ENCODE results near the gene CFAP58. TPM values are rescaled to one million over a fixed set of nuclear protein-coding genes. Genes with fewer than 3 reads are reported as not detected.

CFAP58 gene
- total RNA-seq, 2 experiments from 2014 or later: 0.59 to 0.86 TPM

DNA sequence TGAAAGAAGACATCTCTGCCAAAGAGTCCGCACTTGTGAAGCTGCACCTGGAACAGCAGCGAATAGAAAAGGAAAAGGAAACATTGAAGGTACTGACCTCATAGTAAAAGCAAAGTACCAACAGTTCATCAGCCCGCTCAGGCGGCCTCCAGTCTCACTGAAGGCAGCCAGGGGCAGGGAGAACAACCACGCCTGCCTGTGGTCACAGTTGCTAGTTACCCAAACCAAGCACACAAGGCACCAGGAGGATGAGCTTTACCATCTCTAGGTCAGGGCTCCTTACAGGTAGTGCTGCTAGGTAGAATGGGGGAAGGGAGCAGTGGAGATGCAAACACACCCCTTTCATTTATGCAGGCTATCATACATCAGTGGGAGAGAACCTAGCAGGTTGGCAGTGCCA is 39.8 kb downstream of the CFAP58 start:
- Mint-ChIP-seq H3K36me3 (ENCODE audit: low read depth) (no peaks in the 10 kb centered on the region), H3K9me3 (no peaks in the 10 kb centered on the region), H3K27me3 (ENCODE audit: low read depth) (peaks cover 15% of the 10 kb centered on the region), H3K4me1 (ENCODE audit: low read depth) (peaks cover 6% of the 10 kb centered on the region), H3K27ac (no peak overlapping the region), H3K4me3 (no peak overlapping the region)
- CTCF ChIA-PET: no interaction called here
- no peak for DNase-seq
- intact Hi-C loops (cut with micrococcal nuclease): no loop called here

DNA sequence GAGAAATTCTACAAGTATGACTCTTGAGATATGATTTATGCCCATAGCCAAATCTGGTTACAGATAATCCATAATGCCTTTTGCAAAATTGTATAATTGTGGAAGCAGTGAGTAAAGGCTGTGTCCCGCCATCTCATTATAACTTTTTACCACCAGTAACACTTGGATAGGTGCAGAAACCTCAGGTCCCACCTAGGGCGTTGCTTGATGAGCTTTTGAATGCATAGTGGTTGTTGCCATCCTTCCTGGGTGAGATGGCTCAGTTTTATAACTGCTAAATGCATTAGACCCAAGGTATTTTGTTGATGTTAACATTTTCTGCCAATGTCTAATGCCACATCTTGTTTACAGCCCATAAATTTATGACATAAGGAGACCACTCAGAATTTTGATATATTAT is 42.9 kb downstream of the CFAP58 start:
- peaks cover 17% of the 10 kb centered on the region for H3K27me3 Mint-ChIP-seq (ENCODE audit: low read depth)

GRCh38 chr10:104403636-104404035 is 50.0 kb downstream of the CFAP58 start:
- Mint-ChIP-seq H3K4me1 (ENCODE audit: low read depth) (peaks cover 2% of the 10 kb centered on the region), H3K27ac (no peak overlapping the region), H3K9me3 (no peaks in the 10 kb centered on the region), H3K27me3 (ENCODE audit: low read depth) (peaks cover 16% of the 10 kb centered on the region), H3K4me3 (no peak overlapping the region), H3K36me3 (ENCODE audit: low read depth) (no peaks in the 10 kb centered on the region)
- CTCF ChIA-PET: interaction anchor here (0.7 to 0.9 kb wide), 2 partner anchors 112 to 130 kb away, joined by 3 read pairs; no protein-coding TSS in a partner anchor
- no peak for DNase-seq
- intact Hi-C loops (cut with micrococcal nuclease): loop anchor here (10.0 kb wide), 1 partner anchor 521 kb away; no protein-coding TSS in a partner anchor

More for the DNA sequence above, 42.9 kb downstream of the CFAP58 start:
- DNase-seq: no peak
- Mint-ChIP-seq H3K27ac (no peak overlapping the region), H3K4me1 (ENCODE audit: low read depth) (peaks cover 2% of the 10 kb centered on the region), H3K9me3 (no peaks in the 10 kb centered on the region), H3K36me3 (ENCODE audit: low read depth) (no peaks in the 10 kb centered on the region), H3K4me3 (no peak overlapping the region)
- CTCF ChIA-PET: no interaction called here
- intact Hi-C loops (cut with micrococcal nuclease): no loop called here

DNA sequence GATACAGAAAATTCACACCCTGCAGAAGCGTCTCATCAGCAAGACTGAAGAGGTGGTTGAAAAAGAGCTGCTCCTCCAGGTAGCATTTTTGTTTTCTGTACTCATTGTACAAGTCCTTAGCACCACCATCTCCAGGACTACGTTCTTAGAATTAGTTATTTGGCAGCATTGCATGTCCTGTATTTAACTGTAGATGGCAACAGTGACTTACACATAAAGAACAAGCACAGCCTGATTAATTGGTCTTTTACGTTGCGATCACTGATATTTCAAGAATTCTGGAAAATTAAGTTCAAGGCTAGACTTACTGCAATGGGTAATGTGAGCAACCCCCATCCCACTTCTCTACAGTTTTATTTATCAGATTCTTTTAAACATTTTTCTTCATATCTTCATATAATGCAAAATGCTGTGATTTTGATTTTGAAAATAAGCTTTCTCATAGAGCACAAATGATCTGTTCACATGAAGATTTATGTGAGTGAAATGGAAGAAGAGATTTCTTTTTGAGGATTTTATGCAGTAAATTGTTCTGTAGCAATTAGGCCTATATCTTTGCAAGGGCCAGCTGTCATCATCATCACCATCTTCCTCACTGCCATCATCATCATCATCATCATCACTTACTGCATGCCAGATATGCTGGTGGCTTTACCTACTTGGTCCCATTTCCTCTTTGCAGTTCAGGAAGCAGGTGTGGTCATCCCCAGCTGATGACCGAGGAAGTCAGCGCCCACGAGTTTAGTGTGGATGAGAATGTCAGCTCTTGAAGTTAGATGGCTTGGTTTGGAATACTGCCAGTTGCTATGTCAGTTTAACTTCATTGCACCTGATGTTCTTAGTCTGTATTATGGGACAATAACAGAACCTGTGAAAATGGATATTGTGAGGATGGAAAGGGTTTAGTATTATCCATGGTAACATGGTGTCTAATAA is 53.4 kb downstream of the CFAP58 start:
- H3K36me3 Mint-ChIP-seq (ENCODE audit: low read depth): no peaks in the 10 kb centered on the region
- intact Hi-C loops (cut with micrococcal nuclease): loop anchor here (1.0 to 10.0 kb wide), 3 partner anchors 175 to 518 kb away; no protein-coding TSS in a partner anchor
- H3K27me3 Mint-ChIP-seq (ENCODE audit: low read depth): peaks cover 12% of the 10 kb centered on the region
- no peak for DNase-seq
- H3K9me3 Mint-ChIP-seq: no peaks in the 10 kb centered on the region
- H3K27ac Mint-ChIP-seq: no peak overlapping the region
- no peak overlapping the region for H3K4me3 Mint-ChIP-seq
- CTCF ChIA-PET: interaction anchor here (0.5 to 1.0 kb wide), 6 partner anchors 12 to 1766 kb away, joined by 3 to 5 read pairs (median 4); no protein-coding TSS in a partner anchor
- H3K4me1 Mint-ChIP-seq (ENCODE audit: low read depth): peaks cover 2% of the 10 kb centered on the region

GRCh38 chr10:104413528-104413927 is 59.9 kb downstream of the CFAP58 start:
- CTCF ChIA-PET: interaction anchor here (0.6 kb wide), 1 partner anchor 21 kb away, joined by 3 read pairs; no protein-coding TSS in a partner anchor
- intact Hi-C loops (cut with micrococcal nuclease): no loop called here
- no peak for DNase-seq
- no peaks in the 10 kb centered on the region for H3K36me3 Mint-ChIP-seq (ENCODE audit: low read depth)
- H3K9me3 Mint-ChIP-seq: no peaks in the 10 kb centered on the region
- H3K27me3 Mint-ChIP-seq (ENCODE audit: low read depth): peaks cover 3% of the 10 kb centered on the region
- H3K27ac Mint-ChIP-seq: no peak overlapping the region
- no peak overlapping the region for H3K4me3 Mint-ChIP-seq
- H3K4me1 Mint-ChIP-seq (ENCODE audit: low read depth): no peaks in the 10 kb centered on the region

- CTCF ChIA-PET: interaction anchor here (1.2 kb wide), 1 partner anchor 10 kb away, joined by 4 read pairs; no protein-coding TSS in a partner anchor
- Mint-ChIP-seq H3K4me3 (no peak overlapping the region), H3K27ac (no peak overlapping the region), H3K36me3 (ENCODE audit: low read depth) (no peaks in the 10 kb centered on the region), H3K4me1 (ENCODE audit: low read depth) (no peaks in the 10 kb centered on the region), H3K27me3 (ENCODE audit: low read depth) (peaks cover 3% of the 10 kb centered on the region), H3K9me3 (no peaks in the 10 kb centered on the region)
- intact Hi-C loops (cut with micrococcal nuclease): no loop called here
- DNase-seq: no peak
Observed at GRCh38 chr10:104415526-104416165, 62.0 kb downstream of the CFAP58 start.

- DNase-seq: no peak
- intact Hi-C loops (cut with micrococcal nuclease): no loop called here
- Mint-ChIP-seq H3K27ac (no peak overlapping the region), H3K4me3 (no peak overlapping the region), H3K9me3 (no peaks in the 10 kb centered on the region), H3K36me3 (ENCODE audit: low read depth) (no peaks in the 10 kb centered on the region), H3K27me3 (ENCODE audit: low read depth) (peaks cover 3% of the 10 kb centered on the region), H3K4me1 (ENCODE audit: low read depth) (no peaks in the 10 kb centered on the region)
- CTCF ChIA-PET: no interaction called here
Observed at GRCh38 chr10:104416851-104417250, 63.2 kb downstream of the CFAP58 start.

- Mint-ChIP-seq H3K9me3 (no peaks in the 10 kb centered on the region), H3K36me3 (ENCODE audit: low read depth) (no peaks in the 10 kb centered on the region), H3K4me3 (no peak overlapping the region), H3K4me1 (ENCODE audit: low read depth) (no peaks in the 10 kb centered on the region), H3K27me3 (ENCODE audit: low read depth) (peaks cover 3% of the 10 kb centered on the region), H3K27ac (no peak overlapping the region)
- DNase-seq: no peak
- CTCF ChIA-PET: no interaction called here
- intact Hi-C loops (cut with micrococcal nuclease): no loop called here
Observed at GRCh38 chr10:104417637-104418292, 64.1 kb downstream of the CFAP58 start.

DNA sequence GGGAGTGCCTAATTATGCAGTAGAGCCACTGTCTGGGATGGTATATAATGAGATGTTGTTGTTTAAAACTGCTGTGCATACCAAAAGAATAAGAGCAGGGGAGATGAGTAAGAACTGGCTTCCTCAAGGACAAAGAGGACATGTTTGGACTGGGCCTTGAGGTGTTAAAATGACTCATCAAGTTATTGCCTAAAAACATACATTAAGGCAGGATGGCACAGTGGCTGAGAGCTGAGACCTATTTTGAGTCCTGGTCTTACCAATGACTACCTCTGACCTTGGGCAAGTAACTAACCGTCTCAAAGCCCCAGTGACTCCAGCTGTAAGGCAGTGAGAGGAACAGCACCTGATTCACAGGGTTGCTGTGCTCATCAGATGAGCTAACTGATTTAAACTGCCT is 71.1 kb downstream of the CFAP58 start:
- Mint-ChIP-seq H3K27me3 (ENCODE audit: low read depth) (peaks cover 3% of the 10 kb centered on the region), H3K9me3 (no peaks in the 10 kb centered on the region), H3K27ac (no peak overlapping the region), H3K36me3 (ENCODE audit: low read depth) (no peaks in the 10 kb centered on the region), H3K4me3 (no peak overlapping the region), H3K4me1 (ENCODE audit: low read depth) (no peaks in the 10 kb centered on the region)
- no peak for DNase-seq
- intact Hi-C loops (cut with micrococcal nuclease): no loop called here
- CTCF ChIA-PET: interaction anchor here (1.3 kb wide), 1 partner anchor 9 kb away, joined by 4 read pairs; no protein-coding TSS in a partner anchor

- DNase-seq: no peak
- Mint-ChIP-seq H3K4me1 (ENCODE audit: low read depth) (no peaks in the 10 kb centered on the region), H3K36me3 (ENCODE audit: low read depth) (no peaks in the 10 kb centered on the region), H3K27ac (no peak overlapping the region), H3K27me3 (ENCODE audit: low read depth) (peaks cover 3% of the 10 kb centered on the region), H3K4me3 (no peak overlapping the region), H3K9me3 (no peaks in the 10 kb centered on the region)
- intact Hi-C loops (cut with micrococcal nuclease): no loop called here
- CTCF ChIA-PET: interaction anchor here (0.5 kb wide), 1 partner anchor 109 kb away, joined by 3 read pairs; no protein-coding TSS in a partner anchor
Observed at GRCh38 chr10:104427989-104428388, 74.4 kb downstream of the CFAP58 start.

DNA sequence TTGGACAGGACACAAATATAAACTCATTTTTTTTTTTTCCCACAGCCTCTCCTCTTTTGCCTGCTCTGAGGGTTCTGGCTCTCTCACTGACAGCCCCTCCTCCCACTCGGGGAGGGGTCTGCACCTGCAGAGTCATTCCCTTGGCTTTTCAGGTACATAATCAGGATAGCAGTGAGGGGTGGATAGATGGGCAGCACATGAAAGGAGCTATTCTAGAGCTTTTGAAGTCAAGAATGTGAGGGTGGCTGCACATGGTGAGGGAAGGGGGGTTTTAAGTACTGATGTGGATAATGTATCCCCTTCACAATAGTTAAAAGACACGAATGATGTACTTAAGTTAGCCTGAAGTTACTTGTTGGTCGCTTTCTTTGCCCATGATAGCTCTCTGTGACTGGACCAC is 76.2 kb downstream of the CFAP58 start:
- no peaks in the 10 kb centered on the region for H3K36me3 Mint-ChIP-seq (ENCODE audit: low read depth)
- H3K27me3 Mint-ChIP-seq (ENCODE audit: low read depth): peaks cover 6% of the 10 kb centered on the region
- CTCF ChIA-PET: no interaction called here
- DNase-seq: no peak
- no peaks in the 10 kb centered on the region for H3K4me1 Mint-ChIP-seq (ENCODE audit: low read depth)
- no peak overlapping the region for H3K27ac Mint-ChIP-seq
- no peak overlapping the region for H3K4me3 Mint-ChIP-seq
- no peaks in the 10 kb centered on the region for H3K9me3 Mint-ChIP-seq
- intact Hi-C loops (cut with micrococcal nuclease): no loop called here

GRCh38 chr10:104430360-104430759 is 76.7 kb downstream of the CFAP58 start:
- Mint-ChIP-seq H3K27me3 (ENCODE audit: low read depth) (peaks cover 6% of the 10 kb centered on the region), H3K27ac (no peak overlapping the region), H3K4me1 (ENCODE audit: low read depth) (no peaks in the 10 kb centered on the region), H3K9me3 (no peaks in the 10 kb centered on the region), H3K4me3 (no peak overlapping the region), H3K36me3 (ENCODE audit: low read depth) (no peaks in the 10 kb centered on the region)
- intact Hi-C loops (cut with micrococcal nuclease): no loop called here
- DNase-seq: no peak
- CTCF ChIA-PET: no interaction called here

Measured in activated naive CD4-positive, alpha-beta T cell treated with anti-CD3 and anti-CD28 coated beads for 36 hours (primary cell).